Measurements from ENCODE around the gene ADISSP. TPM values are rescaled to one million over a fixed set of nuclear protein-coding genes. Genes with fewer than 3 reads are reported as not detected.

Gene ADISSP
- total and polyA plus RNA-seq, 2 of the 13 experiments (the other 11 are each of a cell fraction or from before 2014, with no cell fraction given), result 38.3 to 90.6 TPM

DNA sequence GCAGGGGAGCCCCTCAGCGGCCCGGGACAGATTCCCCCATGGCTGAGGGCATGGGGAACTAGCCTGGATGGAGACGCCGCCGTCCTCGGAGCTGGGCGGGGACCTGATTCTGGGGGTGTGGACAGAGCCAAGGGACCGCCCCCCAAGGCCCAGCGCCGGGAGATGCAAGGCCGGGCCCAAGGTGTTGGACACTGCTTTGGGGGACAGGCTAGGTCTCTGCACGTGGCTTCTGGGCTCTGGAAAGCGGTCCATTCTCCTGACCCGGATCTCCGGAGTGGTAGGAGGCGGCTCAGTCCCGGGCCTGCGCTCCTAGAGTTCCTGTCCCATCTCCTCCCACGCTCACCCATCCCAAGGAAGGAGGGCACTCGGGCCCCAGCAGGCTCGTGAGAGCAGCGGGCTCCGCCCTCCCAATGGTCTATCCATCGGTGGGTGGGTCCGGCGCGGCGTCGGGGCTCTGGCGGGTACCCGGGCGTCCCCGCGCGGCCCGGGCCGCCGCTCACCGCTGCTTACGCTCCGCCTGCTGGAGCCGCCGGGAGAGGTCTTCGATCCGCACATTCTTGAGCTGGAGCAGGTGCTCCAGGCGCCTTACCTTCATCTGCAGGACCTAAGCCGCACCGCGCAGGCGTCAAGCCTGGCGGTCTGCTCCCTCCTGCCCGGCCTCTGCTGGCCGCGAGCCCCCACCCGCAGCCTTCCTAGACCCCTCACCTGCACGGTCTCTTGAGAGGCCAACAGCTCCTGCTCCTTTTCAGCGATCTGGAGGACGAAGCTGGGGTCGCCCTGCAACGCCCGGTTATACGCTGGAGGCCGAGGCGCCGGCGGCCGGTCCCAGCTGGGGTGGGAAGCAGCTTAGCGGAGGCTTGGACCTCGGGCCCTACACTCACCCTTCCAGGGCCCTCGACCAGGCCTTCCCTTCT, 10.4 kb upstream of the ADISSP start (continued):
- TF ChIP-seq ESRRA (CRISPR knock-in tag; IDR thresholded peaks at IDR 0.05; ENCODE audit: low read depth) (no peak), MLXIP (CRISPR knock-in tag; IDR thresholded peaks at IDR 0.05; ENCODE audit: borderline replicate concordance) (no peak), ZFP90 (CRISPR knock-in tag; IDR thresholded peaks at IDR 0.05; ENCODE audit: borderline replicate concordance) (no peak), ELF1 (CRISPR knock-in tag; IDR thresholded peaks at IDR 0.05) (no peak), ZMYM2 (CRISPR knock-in tag; IDR thresholded peaks at IDR 0.05) (no peak), SMAD1 (CRISPR knock-in tag; IDR thresholded peaks at IDR 0.05; ENCODE audit: borderline replicate concordance, low read depth) (peak; percentile 17), ZNF839 (CRISPR knock-in tag; IDR thresholded peaks at IDR 0.05; ENCODE audit: borderline replicate concordance) (no peak), GATAD1 (CRISPR knock-in tag; IDR thresholded peaks at IDR 0.05) (no peak), REXO4 (CRISPR knock-in tag; IDR thresholded peaks at IDR 0.05; ENCODE audit: borderline replicate concordance) (no peak), FUBP1 (CRISPR knock-in tag; IDR thresholded peaks at IDR 0.05; ENCODE audit: borderline replicate concordance) (no peak), ZNF790 (CRISPR knock-in tag; IDR thresholded peaks at IDR 0.05; ENCODE audit: borderline replicate concordance) (no peak), U2AF1 (optimal IDR thresholded peaks at IDR 0.05; ENCODE audit: low read depth, low read length) (no peak), SALL1 (CRISPR knock-in tag; IDR thresholded peaks at IDR 0.05) (no peak; the same call in none of the 2 replicates)
- TF ChIP-seq, protein P1, sequence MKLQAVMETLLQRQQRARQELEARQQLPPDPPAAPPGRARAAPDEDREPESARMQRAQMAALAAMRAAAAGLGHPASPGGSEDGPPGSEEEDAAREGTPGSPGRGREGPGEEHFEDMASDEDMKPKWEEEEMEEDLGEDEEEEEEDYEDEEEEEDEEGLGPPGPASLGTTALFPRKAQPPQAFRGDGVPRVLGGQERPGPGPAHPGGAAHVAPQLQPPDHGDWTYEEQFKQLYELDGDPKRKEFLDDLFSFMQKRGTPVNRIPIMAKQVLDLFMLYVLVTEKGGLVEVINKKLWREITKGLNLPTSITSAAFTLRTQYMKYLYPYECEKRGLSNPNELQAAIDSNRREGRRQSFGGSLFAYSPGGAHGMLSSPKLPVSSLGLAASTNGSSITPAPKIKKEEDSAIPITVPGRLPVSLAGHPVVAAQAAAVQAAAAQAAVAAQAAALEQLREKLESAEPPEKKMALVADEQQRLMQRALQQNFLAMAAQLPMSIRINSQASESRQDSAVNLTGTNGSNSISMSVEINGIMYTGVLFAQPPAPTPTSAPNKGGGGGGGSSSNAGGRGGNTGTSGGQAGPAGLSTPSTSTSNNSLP (IDR thresholded peaks at IDR 0.05; ENCODE audit: low read depth, low read length), result no peak
- TF ChIP-seq, protein P2, sequence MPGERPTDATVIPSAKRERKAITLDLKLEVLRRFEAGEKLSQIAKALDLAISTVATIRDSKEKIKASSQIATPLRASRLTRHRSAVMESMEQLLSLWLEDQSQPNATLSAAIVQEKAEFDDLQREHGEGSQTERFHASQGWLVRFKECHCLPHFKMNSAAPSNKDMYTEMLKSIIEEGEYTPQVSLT (CRISPR knock-in tag; IDR thresholded peaks at IDR 0.05; ENCODE audit: borderline replicate concordance, low read depth), result no peak
- TF ChIP-seq, protein P3, sequence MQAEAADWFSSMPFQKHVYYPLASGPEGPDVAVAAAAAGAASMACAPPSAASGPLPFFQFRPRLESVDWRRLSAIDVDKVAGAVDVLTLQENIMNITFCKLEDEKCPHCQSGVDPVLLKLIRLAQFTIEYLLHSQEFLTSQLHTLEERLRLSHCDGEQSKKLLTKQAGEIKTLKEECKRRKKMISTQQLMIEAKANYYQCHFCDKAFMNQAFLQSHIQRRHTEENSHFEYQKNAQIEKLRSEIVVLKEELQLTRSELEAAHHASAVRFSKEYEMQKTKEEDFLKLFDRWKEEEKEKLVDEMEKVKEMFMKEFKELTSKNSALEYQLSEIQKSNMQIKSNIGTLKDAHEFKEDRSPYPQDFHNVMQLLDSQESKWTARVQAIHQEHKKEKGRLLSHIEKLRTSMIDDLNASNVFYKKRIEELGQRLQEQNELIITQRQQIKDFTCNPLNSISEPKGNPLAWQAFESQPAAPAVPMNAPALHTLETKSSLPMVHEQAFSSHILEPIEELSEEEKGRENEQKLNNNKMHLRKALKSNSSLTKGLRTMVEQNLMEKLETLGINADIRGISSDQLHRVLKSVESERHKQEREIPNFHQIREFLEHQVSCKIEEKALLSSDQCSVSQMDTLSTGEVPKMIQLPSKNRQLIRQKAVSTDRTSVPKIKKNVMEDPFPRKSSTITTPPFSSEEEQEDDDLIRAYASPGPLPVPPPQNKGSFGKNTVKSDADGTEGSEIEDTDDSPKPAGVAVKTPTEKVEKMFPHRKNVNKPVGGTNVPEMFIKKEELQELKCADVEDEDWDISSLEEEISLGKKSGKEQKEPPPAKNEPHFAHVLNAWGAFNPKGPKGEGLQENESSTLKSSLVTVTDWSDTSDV (CRISPR knock-in tag; IDR thresholded peaks at IDR 0.05), result no peak; the same call in 1 of the 2 replicates
- TF ChIP-seq, protein P4, sequence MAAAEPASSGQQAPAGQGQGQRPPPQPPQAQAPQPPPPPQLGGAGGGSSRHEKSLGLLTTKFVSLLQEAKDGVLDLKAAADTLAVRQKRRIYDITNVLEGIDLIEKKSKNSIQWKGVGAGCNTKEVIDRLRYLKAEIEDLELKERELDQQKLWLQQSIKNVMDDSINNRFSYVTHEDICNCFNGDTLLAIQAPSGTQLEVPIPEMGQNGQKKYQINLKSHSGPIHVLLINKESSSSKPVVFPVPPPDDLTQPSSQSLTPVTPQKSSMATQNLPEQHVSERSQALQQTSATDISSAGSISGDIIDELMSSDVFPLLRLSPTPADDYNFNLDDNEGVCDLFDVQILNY (CRISPR knock-in tag; conservative IDR thresholded peaks at IDR 0.05), result no peak

All from HepG2 (cell line).